A673 (cell line): ENCODE data around the gene CLHC1. TPM values are rescaled to one million over a fixed set of nuclear protein-coding genes. Genes with fewer than 3 reads are reported as not detected.
A peak's percentile ranks its signal among the peaks of the same experiment; 100 is the strongest.
"Not testable (repeated sequence)": the region's sequence is repeated elsewhere in the genome, so short reads cannot be mapped to it uniquely, and the experiment has no call there.

ENCODE experiments used
- BruUV-seq: library from RNA; stranded (reverse); fragments of 400-500 nt; replicated peaks from 2 replicates; lab custom pipeline; 2021; lab: Mats Ljungman, UMichigan
- CTCF ChIA-PET: fragments of 300-600 bp; sonication (Branson Sonifier 250); formaldehyde crosslinking; loops from one replicate; lab custom pipeline; 2022; ENCODE audit warnings: antibody characterized with exemption; lab: Charles Lee
- POLR2A ChIA-PET: fragments of 300-600 bp; sonication (Branson Sonifier 250); formaldehyde crosslinking; loops from one replicate; lab custom pipeline; 2022; ENCODE audit warnings: antibody characterized with exemption; ENCODE audit not compliant: low non-redundant PET; lab: Charles Lee
- DNase-seq: peaks from one replicate; pipeline ENCODE4 v3.0.0-alpha.2; 2015; ENCODE audit warnings: low spot score
- H3K27ac ChIP-seq: fragments of 200-600 bp; sonication (generic); 2 replicates; pipeline ENCODE4 v1.5.1; 2016; ENCODE audit warnings: mixed run types, low read depth, mild to moderate bottlenecking, mixed read lengths, antibody characterized with exemption, low read length; ENCODE audit not compliant: poor library complexity, severe bottlenecking
- H3K27me3 ChIP-seq: fragments of 200-600 bp; sonication (generic); replicated peaks from 2 replicates; pipeline ENCODE4 v1.6.1; 2017; ENCODE audit warnings: mixed run types, low read depth, mild to moderate bottlenecking, mixed read lengths, antibody characterized with exemption, low read length; ENCODE audit not compliant: insufficient read depth, poor library complexity
- H3K36me3 ChIP-seq: fragments of 200-600 bp; sonication (generic); 2 replicates; pipeline ENCODE4 v1.6.1; 2016; ENCODE audit warnings: mixed run types, mild to moderate bottlenecking, mixed read lengths, antibody characterized with exemption, low read length; ENCODE audit not compliant: insufficient read depth, poor library complexity, severe bottlenecking
- H3K4me1 ChIP-seq: fragments of 200-600 bp; sonication (generic); 2 replicates; pipeline ENCODE4 v1.6.1; 2017; ENCODE audit warnings: mixed run types, mild to moderate bottlenecking, mixed read lengths, antibody characterized with exemption, low read length; ENCODE audit not compliant: insufficient read depth, poor library complexity, severe bottlenecking
- H3K4me3 ChIP-seq: fragments of 200-600 bp; sonication (generic); 2 replicates; pipeline ENCODE4 v1.5.1; 2016; ENCODE audit warnings: low read depth, mixed run types, mild to moderate bottlenecking, mixed read lengths, low read length; ENCODE audit not compliant: poor library complexity, severe bottlenecking
- H3K9me3 ChIP-seq: fragments of 200-600 bp; sonication (generic); 2 replicates; pipeline ENCODE4 v1.6.1; 2016; ENCODE audit warnings: mixed run types, low read depth, mild to moderate bottlenecking, mixed read lengths, antibody characterized with exemption, low read length; ENCODE audit not compliant: poor library complexity, severe bottlenecking
- CTCF ChIP-seq: fragments of 300-800, 200-600 bp; sonication (generic); conservative IDR thresholded peaks from 2 replicates; pipeline ENCODE4 v1.5.1; 2017; ENCODE audit warnings: low read depth, mild to moderate bottlenecking, antibody characterized with exemption, low read length, moderate library complexity, mixed read lengths
- EZH2 ChIP-seq: fragments of 200-600 bp; sonication (generic); IDR thresholded peaks from 2 replicates; pipeline ENCODE4 v1.6.1; 2017; ENCODE audit warnings: borderline replicate concordance, low read depth, mild to moderate bottlenecking, mixed read lengths, antibody characterized with exemption, low read length; ENCODE audit not compliant: poor library complexity, severe bottlenecking
- intact Hi-C: fragments of 100-400 bp; cut with micrococcal nuclease; formaldehyde crosslinking; loops from one replicate; pipeline ENCODE4 v1.10.0; 2022; ENCODE audit not compliant: unreplicated experiment
- total RNA-seq: library from RNA; stranded (reverse); gene quantifications from 2 replicates; pipeline ENCODE4 v1.2.3, GENCODE V29; 2021

The CLHC1 gene
- total RNA-seq, 1 experiment from 2014 or later = 9.1 TPM

GRCh38 chr2:55268907-55269644 is 37.0 kb upstream of the CLHC1 start, which contains the start of gene MTIF2:
Gene MTIF2 (minus strand): TSS chr2:55269231. CDS start chr2:55263858, 5,373 bp downstream.
- intact Hi-C loops = loop anchor here (10.0 kb wide), 2 partner anchors 166 to 346 kb away; partner anchors contain the start of gene PPP4R3B
- Histone ChIP-seq H3K27ac (peak within 1 kb of the TSS; percentile 72), H3K27me3 (no peaks in the 10 kb centered on the region), H3K9me3 (no peaks in the 10 kb centered on the region), H3K36me3 (peaks cover 14% of the 10 kb centered on the region), H3K4me3 (peak within 1 kb of the TSS; percentile 65), H3K4me1 (no peaks in the 10 kb centered on the region)
- peak; percentile 95 for DNase-seq
- no peak for TF ChIP-seq EZH2
- no peak for TF ChIP-seq CTCF
- ChIA-PET POLR2A (interaction anchor here (0.6 kb wide), 1 partner anchor 40 kb away, joined by 4 read pairs; no protein-coding TSS in a partner anchor), CTCF (interaction anchor here (0.7 kb wide), 1 partner anchor 1162 kb away, joined by 3 read pairs; no protein-coding TSS in a partner anchor)
- no TSS peak for BruUV-seq

GRCh38 chr2:55268288-55268906 is 36.3 kb upstream of the CLHC1 start:
- intact Hi-C loops = loop anchor here (10.0 kb wide), 2 partner anchors 166 to 346 kb away; partner anchors contain the start of gene PPP4R3B
- ChIA-PET CTCF (no interaction called here), POLR2A (no interaction called here)
- DNase-seq = peak; percentile 17
- TF ChIP-seq CTCF (no peak), EZH2 (no peak)
- no peaks in the 10 kb centered on the region for H3K9me3 ChIP-seq
- H3K27me3 ChIP-seq = no peaks in the 10 kb centered on the region
- BruUV-seq = TSS peak; percentile 93
- H3K27ac ChIP-seq = peak overlapping the region; percentile 72
- H3K36me3 ChIP-seq = peaks cover 20% of the 10 kb centered on the region
- H3K4me3 ChIP-seq = peak overlapping the region; percentile 65
- no peaks in the 10 kb centered on the region for H3K4me1 ChIP-seq

GRCh38 chr2:55259586-55259985 is 27.5 kb upstream of the CLHC1 start:
- H3K27me3 ChIP-seq, H3K4me1 ChIP-seq, H3K9me3 ChIP-seq, POLR2A ChIA-PET, intact Hi-C loops, BruUV-seq, DNase-seq, H3K27ac ChIP-seq, H3K4me3 ChIP-seq: not testable (repeated sequence)
- peaks cover 38% of the 10 kb centered on the region for H3K36me3 ChIP-seq
- CTCF ChIA-PET = interaction anchor here (0.6 kb wide), 1 partner anchor 11 kb away, joined by 3 read pairs; no protein-coding TSS in a partner anchor
